ENCODE data around the gene CTAGE1.
"Not testable (repeated sequence)": the region's sequence is repeated elsewhere in the genome, so short reads cannot be mapped to it uniquely, and the experiment has no call there.

The CTAGE1 gene

GRCh38 chr18:22394428-22394827, 23.3 kb downstream of the CTAGE1 start:
- H3K4me3 ChIP-seq (replicated peaks; ENCODE audit: low read depth, low read length), result no peak overlapping the region
- no peak for DNase-seq (ENCODE audit: extremely low read depth, low read depth)
- no peak for TF ChIP-seq CTCF (IDR thresholded peaks at IDR 0.05; ENCODE audit: low read depth, low read length, missing control alignments)

- not testable (repeated sequence) for DNase-seq (ENCODE audit: extremely low read depth, low read depth); H3K4me3 ChIP-seq (replicated peaks; ENCODE audit: low read depth, low read length)
These were observed 24.6 kb downstream of the CTAGE1 start for GRCh38 chr18:22393164-22393563.

DNA sequence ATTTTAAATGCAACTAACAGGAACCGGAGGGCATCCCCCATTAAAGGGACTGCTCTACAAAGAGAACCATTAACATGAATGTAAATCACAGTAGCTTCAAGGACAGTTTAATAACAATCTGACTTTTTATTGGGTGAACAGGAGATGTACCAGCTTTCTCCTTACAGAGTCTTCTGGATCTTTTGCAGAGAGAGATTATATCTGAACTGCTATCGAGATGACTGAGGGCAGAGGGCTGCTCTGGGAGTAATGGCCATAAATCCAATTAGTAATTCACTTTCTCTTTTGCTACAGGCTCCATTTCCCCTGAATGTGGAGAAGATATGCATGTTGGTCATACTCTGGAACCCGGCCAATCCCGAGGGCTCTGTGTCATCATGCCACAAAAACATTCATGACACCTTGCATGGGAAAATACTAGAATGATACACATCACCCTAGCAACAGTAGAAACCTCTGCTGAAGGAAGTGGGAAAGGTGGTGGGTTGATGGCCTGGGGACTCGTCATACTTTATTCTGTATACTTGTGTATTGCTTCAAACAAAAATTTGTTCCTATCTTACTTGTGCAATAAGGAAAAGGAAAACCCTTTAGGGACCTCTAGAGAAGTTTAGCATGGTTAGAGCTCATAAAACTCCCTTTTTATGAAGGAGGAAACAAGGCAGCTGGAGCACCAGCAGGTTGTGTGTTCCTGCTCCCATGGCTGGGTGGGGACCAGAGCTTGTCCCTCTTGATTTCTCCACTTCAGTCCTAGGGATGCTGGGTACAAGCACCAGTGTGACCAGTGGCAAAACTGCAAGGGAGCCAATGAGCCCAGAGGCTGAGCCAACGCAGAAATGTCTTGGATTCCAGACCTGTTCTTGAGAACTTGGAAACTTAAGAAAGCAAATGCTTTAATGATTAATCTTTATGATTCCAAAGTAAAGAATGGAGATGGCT, 26.0 kb downstream of the CTAGE1 start:
- no peak for TF ChIP-seq CTCF (IDR thresholded peaks at IDR 0.05; ENCODE audit: low read depth, low read length, missing control alignments)
- no peak overlapping the region for H3K4me3 ChIP-seq (replicated peaks; ENCODE audit: low read depth, low read length)
- peak; percentile 65 for DNase-seq (ENCODE audit: extremely low read depth, low read depth)

DNA sequence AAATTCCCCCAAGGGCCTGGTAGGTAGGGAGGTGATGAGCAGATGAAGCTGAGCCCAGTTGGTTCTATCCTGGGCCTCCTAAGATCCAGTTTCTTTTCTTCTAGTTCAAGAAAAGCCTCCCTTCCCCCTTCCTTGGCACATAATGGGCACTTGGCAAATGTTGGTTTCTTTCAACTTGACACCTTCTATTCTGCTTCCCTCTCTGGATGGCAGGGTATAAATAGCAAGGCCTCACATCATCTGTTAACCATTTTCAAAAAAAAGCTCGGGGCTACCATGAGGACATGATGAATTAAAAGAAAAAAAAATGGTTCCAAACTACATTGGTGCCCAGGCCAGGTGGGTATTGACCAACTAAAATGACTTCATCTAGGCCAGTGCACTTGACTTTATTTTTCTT, 29.9 kb downstream of the CTAGE1 start:
- no peak for DNase-seq (ENCODE audit: extremely low read depth, low read depth)
- H3K4me3 ChIP-seq (replicated peaks; ENCODE audit: low read depth, low read length), result no peak overlapping the region
- no peak for TF ChIP-seq CTCF (IDR thresholded peaks at IDR 0.05; ENCODE audit: low read depth, low read length, missing control alignments)

DNA sequence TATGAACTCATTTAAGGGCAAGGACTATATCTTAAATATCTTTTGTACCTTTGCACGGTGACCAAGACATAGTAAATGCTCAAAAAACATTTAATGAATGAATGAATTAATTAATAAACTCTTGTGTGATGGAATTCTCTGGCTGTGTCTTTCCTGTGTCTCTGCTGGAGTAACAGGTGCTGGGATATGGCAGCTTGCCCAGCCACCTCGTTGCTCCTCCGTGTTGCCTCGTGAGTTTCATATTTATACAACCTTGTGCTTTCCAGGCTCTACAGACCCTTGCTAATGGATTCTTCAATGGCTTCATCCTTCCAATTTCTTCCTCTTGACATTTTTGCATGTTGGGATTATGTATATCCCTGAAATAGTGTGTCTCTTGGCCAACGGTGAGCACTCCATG, 30.4 kb downstream of the CTAGE1 start:
- TF ChIP-seq CTCF (IDR thresholded peaks at IDR 0.05; ENCODE audit: low read depth, low read length, missing control alignments), result no peak
- no peak overlapping the region for H3K4me3 ChIP-seq (replicated peaks; ENCODE audit: low read depth, low read length)
- DNase-seq (ENCODE audit: extremely low read depth, low read depth), result no peak

DNA sequence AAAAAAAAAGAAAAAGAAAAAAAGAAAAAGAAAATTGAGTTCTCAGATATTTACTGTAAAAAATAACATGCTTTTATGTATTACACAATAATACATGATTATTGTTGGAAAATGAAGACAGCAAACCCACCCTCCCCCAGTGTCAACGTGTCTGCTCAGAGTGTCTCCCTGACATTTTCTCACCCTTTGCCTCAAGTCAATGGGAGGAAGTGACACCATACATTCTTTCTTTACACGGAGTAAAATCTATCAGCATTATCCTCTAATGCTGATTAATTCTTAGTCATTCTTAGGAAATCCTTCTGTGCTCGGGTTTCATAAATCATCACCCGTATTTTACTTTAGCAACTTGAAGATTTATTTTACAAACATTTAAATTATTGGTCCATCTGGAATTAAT, 32.0 kb downstream of the CTAGE1 start:
- no peak for TF ChIP-seq CTCF (IDR thresholded peaks at IDR 0.05; ENCODE audit: low read depth, low read length, missing control alignments)
- H3K4me3 ChIP-seq (replicated peaks; ENCODE audit: low read depth, low read length), result no peak overlapping the region
- peak; percentile 27 for DNase-seq (ENCODE audit: extremely low read depth, low read depth)

DNA sequence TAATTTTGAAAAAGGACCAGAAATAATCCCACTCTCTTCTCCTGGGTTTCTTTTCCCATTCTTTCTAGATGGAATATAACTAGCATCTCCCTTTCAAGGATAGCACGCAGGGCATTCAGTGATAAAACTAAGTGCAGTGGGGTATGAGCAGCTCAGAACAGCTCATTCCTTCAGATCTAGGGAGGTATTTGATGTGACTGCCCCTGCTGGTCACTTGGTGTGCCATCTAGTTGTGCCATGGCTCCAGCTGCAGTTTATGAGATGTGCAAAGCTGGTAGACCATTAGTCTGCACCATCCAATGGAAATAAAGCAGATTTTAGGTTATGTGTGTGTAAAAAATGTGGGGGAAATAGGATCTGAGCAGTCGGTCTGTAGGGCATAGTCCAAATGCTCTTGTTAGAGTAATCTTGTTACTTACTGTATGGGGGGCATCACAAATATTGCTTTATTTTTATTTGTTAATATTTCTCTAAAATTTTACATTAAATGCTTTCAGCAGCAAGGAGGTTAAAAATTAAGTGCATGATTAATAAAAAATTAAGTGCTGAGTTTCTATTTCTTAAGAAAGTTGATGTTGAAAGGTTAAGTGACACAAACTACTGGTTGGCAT, 38.9 kb downstream of the CTAGE1 start:
- TF ChIP-seq CTCF (IDR thresholded peaks at IDR 0.05; ENCODE audit: low read depth, low read length, missing control alignments), result peak; percentile 43
- H3K4me3 ChIP-seq (replicated peaks; ENCODE audit: low read depth, low read length), result no peak overlapping the region
- peak; percentile 12 for DNase-seq (ENCODE audit: extremely low read depth, low read depth)
